ENCODE data around the gene CCDC136.

DNA sequence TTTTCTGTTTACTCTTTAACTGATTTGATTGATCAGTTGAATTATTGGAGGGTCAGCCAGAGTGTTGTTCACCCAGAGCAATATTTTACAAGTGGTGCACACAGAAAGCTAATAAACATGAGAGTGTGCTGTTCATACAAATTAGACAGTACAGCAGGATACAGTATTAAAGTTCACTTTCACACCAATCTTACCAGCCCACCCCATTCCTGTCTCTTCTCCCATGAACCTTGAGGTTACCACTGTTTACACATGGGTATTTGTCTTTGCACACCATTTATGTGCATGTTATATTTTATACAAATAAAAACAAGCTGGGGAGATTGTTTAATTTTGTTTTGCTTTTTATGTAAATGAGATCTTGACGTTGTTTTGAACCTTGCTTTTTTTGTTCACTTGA lies 46.1 kb upstream of the CCDC136 start:
- TF ChIP-seq, protein P1, sequence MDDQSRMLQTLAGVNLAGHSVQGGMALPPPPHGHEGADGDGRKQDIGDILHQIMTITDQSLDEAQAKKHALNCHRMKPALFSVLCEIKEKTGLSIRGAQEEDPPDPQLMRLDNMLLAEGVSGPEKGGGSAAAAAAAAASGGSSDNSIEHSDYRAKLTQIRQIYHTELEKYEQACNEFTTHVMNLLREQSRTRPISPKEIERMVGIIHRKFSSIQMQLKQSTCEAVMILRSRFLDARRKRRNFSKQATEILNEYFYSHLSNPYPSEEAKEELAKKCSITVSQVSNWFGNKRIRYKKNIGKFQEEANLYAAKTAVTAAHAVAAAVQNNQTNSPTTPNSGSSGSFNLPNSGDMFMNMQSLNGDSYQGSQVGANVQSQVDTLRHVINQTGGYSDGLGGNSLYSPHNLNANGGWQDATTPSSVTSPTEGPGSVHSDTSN (IDR thresholded peaks at IDR 0.05) = no peak
- TF ChIP-seq EP300 (IDR thresholded peaks at IDR 0.05; ENCODE audit: borderline replicate concordance in 1 of 2, low read depth in 1 of 2, low read length in 1 of 2) (no peak), POLR2AphosphoS5 (IDR thresholded peaks at IDR 0.05; ENCODE audit: low read depth, low read length) (no peak), CHD2 (IDR thresholded peaks at IDR 0.05; ENCODE audit: low read length, partially characterized antibody) (no peak), JUND (IDR thresholded peaks at IDR 0.05) (no peak), TCF12 (IDR thresholded peaks at IDR 0.05) (no peak), GABPA (IDR thresholded peaks at IDR 0.05; ENCODE audit: low read depth) (no peak), MEF2A (IDR thresholded peaks at IDR 0.05; ENCODE audit: borderline replicate concordance, low read depth) (no peak), RAD21 (IDR thresholded peaks at IDR 0.05; ENCODE audit: low read length) (no peak), RCOR1 (IDR thresholded peaks at IDR 0.05; ENCODE audit: low read length) (no peak)
- TF ChIP-seq, protein P2, sequence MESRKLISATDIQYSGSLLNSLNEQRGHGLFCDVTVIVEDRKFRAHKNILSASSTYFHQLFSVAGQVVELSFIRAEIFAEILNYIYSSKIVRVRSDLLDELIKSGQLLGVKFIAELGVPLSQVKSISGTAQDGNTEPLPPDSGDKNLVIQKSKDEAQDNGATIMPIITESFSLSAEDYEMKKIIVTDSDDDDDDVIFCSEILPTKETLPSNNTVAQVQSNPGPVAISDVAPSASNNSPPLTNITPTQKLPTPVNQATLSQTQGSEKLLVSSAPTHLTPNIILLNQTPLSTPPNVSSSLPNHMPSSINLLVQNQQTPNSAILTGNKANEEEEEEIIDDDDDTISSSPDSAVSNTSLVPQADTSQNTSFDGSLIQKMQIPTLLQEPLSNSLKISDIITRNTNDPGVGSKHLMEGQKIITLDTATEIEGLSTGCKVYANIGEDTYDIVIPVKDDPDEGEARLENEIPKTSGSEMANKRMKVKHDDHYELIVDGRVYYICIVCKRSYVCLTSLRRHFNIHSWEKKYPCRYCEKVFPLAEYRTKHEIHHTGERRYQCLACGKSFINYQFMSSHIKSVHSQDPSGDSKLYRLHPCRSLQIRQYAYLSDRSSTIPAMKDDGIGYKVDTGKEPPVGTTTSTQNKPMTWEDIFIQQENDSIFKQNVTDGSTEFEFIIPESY (IDR thresholded peaks at IDR 0.05; ENCODE audit: borderline replicate concordance, low read depth) = no peak
- TF ChIP-seq, protein P3, sequence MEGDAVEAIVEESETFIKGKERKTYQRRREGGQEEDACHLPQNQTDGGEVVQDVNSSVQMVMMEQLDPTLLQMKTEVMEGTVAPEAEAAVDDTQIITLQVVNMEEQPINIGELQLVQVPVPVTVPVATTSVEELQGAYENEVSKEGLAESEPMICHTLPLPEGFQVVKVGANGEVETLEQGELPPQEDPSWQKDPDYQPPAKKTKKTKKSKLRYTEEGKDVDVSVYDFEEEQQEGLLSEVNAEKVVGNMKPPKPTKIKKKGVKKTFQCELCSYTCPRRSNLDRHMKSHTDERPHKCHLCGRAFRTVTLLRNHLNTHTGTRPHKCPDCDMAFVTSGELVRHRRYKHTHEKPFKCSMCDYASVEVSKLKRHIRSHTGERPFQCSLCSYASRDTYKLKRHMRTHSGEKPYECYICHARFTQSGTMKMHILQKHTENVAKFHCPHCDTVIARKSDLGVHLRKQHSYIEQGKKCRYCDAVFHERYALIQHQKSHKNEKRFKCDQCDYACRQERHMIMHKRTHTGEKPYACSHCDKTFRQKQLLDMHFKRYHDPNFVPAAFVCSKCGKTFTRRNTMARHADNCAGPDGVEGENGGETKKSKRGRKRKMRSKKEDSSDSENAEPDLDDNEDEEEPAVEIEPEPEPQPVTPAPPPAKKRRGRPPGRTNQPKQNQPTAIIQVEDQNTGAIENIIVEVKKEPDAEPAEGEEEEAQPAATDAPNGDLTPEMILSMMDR (IDR thresholded peaks at IDR 0.05) = no peak
- TF ChIP-seq, protein P4, sequence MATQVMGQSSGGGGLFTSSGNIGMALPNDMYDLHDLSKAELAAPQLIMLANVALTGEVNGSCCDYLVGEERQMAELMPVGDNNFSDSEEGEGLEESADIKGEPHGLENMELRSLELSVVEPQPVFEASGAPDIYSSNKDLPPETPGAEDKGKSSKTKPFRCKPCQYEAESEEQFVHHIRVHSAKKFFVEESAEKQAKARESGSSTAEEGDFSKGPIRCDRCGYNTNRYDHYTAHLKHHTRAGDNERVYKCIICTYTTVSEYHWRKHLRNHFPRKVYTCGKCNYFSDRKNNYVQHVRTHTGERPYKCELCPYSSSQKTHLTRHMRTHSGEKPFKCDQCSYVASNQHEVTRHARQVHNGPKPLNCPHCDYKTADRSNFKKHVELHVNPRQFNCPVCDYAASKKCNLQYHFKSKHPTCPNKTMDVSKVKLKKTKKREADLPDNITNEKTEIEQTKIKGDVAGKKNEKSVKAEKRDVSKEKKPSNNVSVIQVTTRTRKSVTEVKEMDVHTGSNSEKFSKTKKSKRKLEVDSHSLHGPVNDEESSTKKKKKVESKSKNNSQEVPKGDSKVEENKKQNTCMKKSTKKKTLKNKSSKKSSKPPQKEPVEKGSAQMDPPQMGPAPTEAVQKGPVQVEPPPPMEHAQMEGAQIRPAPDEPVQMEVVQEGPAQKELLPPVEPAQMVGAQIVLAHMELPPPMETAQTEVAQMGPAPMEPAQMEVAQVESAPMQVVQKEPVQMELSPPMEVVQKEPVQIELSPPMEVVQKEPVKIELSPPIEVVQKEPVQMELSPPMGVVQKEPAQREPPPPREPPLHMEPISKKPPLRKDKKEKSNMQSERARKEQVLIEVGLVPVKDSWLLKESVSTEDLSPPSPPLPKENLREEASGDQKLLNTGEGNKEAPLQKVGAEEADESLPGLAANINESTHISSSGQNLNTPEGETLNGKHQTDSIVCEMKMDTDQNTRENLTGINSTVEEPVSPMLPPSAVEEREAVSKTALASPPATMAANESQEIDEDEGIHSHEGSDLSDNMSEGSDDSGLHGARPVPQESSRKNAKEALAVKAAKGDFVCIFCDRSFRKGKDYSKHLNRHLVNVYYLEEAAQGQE (IDR thresholded peaks at IDR 0.05; ENCODE audit: low read depth, low read length) = no peak
- TF ChIP-seq, protein P5, sequence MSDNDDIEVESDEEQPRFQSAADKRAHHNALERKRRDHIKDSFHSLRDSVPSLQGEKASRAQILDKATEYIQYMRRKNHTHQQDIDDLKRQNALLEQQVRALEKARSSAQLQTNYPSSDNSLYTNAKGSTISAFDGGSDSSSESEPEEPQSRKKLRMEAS (IDR thresholded peaks at IDR 0.05; ENCODE audit: low read depth) = no peak
